Keratinocyte (primary cell): ENCODE results near the gene MTERF4.

ENCODE experiments used
- CTCF ChIP-seq, 3 experiments: IDR thresholded peaks in 1 of 3; conservative IDR thresholded peaks in 1 of 3; optimal IDR thresholded peaks in 1 of 3; 2 replicates in 2 of 3; 3 replicates in 1 of 3; pipeline versions ENCODE3 to v1.5.1; 2011; ENCODE audit warnings: low read length in 3 of 3, mild to moderate bottlenecking in 3 of 3, moderate library complexity in 2 of 3, control low read depth in 1 of 3, inconsistent platforms in 1 of 3; ENCODE audit not compliant: insufficient read depth in 2 of 3; ENCODE audit errors: extremely low read depth in 1 of 3
- EZH2 ChIP-seq: IDR thresholded peaks from one replicate; pipeline ENCODE4 v1.6.1; 2012; ENCODE audit warnings: inconsistent platforms, mild to moderate bottlenecking, low read length, moderate library complexity

DNA sequence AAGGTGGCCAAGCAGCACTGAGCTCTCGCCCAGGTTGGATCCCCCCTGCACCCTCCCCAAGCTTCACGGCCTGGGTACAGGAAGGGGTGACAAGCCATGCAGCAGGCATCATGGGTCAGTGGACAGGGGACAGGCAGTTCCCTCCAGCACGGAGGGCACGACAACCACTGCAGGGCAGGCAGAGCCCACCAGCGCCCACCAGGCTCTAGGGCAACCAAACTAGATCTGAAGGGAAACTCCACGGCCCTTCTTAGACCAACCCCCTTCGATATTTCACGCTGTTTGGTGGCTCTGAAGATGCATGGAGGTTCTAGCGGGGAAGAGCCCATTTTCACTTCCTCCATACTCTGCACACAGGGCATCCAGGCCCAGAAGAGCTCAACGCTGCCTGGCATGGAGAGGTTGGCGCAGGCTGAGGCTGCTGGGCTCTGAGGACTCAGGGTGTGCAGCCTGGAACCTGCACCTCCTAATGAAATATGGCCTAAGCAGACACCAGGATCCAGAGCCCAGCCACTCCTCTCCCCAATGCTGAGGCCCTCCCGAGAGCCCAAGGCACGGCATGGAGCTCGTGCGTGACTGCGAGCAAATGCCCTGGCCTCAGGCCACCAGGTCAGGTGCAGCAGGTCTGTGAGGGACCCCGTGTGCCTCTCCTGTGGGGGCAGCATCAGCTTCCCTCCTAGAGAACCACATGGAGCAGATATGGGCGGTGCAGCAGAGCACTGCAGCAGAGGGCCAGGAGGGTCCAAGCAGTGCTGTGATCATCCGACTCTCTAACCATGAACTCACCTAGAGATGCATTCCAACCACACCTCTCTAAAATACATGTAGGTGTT, 8.7 kb upstream of the MTERF4 start:
- TF ChIP-seq CTCF (optimal IDR thresholded peaks at IDR 0.05 in 1 of 3, IDR thresholded peaks at IDR 0.05 in 1 of 3, conservative IDR thresholded peaks at IDR 0.05 in 1 of 3; ENCODE audit: extremely low read depth in 1 of 3, insufficient read depth in 2 of 3, low read length in 3 of 3), result no peak
- TF ChIP-seq EZH2, result no peak
